GM08714 (cell line): Measurements from ENCODE around the gene DCDC1.

Experiments used
- H3K4me3 ChIP-seq: fragments of 200-500 bp; sonication (Bioruptor generic); 2 replicates; pipeline ENCODE4 v1.5.1; 2014; ENCODE audit warnings: mild to moderate bottlenecking, low read length, inconsistent platforms
- ZNF274 ChIP-seq: IDR thresholded peaks from 2 replicates; pipeline ENCODE4 v1.6.1; 2012; ENCODE audit warnings: mild to moderate bottlenecking, low read depth, low read length

The DCDC1 gene

DNA sequence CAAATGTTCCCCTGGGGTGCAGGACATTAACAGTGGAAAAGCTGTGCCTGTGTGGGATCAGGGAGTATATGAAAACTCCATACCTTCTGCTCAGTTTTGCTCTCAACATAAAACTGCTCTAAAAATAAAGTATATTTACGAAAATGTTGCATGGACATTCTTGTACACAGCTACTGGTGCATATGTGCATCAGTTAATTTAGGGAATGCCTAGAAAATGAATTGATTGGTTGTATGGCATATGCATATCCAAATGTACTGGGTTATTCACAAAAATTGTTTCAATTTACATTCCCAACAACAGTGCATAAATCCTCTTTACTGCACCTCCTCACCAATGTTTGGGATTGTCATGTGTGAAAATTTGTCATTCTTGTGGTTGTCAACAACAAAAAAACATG lies 532.3 kb downstream of the DCDC1 start:
- no peak overlapping the region for H3K4me3 ChIP-seq
- no peak for TF ChIP-seq ZNF274

DNA sequence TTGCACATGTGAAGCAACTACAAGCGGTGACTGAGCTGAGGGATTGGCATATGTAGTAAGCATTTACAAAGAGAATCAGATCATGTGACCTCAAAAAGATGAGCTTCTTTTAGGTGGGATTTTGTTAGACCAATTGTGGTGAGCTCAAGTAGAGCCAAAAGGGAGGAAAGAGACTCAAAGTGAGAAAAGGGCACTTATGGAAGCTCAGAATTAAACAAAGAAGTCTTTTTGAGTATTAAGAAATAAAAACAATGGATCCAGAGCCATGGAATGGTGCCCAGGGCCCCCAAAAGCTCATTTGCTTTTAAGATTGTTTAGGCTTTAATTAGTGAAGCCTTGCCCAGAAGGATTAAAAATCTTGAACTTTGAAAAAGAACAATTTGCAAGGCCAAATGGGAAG lies 536.7 kb downstream of the DCDC1 start:
- TF ChIP-seq ZNF274 = no peak
- no peak overlapping the region for H3K4me3 ChIP-seq

DNA sequence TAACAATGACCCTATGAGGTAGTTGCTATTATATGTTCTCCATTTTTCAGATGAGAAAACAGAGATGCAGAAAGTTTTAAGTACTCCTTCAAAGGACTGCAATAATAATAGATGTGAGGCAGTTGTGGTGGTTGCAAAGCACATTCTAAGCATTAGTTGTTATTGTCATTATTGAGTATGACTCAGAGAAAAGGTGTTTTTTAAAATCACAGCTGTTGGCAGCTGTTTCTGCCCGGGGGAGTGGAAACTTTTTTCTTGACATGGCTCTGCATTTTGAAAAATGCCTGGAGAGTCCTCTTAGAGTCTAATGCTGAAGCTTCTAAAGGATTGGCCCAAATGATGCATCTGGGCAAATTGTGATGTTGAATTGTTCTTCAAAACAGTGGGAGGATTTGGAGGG lies 538.9 kb downstream of the DCDC1 start:
- no peak overlapping the region for H3K4me3 ChIP-seq
- no peak for TF ChIP-seq ZNF274

DNA sequence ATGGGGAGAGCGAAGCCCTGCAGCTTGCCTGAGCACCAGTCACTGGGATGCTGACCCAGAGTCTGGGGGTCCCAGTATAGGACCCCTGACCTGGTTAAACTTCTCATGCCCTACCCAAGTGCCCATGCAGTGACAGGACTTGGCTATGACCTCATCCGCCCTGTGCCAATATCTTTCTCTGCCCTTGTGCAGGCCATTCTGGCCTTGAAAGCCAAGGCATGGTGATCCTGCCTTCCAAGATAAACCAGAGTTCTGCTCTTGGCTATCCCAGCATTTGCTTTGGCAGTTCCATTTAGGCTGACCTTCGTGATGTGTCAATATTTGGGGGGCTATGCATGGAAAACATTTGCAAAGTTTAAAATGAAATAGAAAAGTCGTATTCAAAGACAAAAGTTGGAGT lies 542.6 kb downstream of the DCDC1 start:
- TF ChIP-seq ZNF274 = no peak

DNA sequence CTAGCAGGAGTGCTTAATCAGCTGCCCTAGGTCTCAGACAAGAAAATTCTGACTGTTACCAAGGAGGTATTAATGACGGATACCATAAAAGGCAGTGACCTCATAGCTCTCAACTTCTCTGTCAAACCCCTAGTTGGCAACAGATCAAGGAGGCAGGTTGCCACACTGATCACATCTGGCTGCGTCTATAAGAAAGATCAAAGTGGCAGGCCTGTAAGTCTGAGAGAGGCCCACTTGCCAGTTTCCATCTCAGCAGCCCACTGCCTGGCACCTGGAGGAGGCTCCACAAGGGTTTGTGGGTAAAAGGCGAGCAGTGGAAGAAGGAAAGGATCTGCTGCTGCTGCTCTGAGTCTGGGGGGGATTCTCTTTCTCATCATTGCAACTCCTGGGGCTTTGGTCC lies 543.8 kb downstream of the DCDC1 start:
- TF ChIP-seq ZNF274 = no peak
- H3K4me3 ChIP-seq = no peak overlapping the region

More for the DNA sequence above, 542.6 kb downstream of the DCDC1 start:
- H3K4me3 ChIP-seq = no peak overlapping the region

DNA sequence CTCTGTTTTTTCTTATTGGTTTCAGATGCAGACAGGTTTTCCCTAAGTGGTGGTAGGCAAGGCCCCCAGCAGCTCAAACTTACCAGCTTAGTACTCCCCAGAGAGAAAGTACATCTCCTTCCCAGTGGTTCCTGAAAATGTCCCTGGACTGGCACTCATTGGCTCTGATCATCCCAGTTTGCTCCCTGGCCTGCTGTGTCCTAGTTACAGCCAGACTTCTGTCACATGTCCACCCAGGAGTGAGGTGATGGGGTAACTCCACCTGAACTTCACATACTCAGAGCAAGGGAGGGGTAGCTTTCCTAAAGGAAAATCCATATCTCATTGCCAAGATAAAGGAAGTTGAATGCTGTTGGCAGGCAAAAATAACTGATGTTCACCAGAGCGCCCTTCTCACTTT lies 546.4 kb downstream of the DCDC1 start:
- H3K4me3 ChIP-seq = no peak overlapping the region
- no peak for TF ChIP-seq ZNF274

DNA sequence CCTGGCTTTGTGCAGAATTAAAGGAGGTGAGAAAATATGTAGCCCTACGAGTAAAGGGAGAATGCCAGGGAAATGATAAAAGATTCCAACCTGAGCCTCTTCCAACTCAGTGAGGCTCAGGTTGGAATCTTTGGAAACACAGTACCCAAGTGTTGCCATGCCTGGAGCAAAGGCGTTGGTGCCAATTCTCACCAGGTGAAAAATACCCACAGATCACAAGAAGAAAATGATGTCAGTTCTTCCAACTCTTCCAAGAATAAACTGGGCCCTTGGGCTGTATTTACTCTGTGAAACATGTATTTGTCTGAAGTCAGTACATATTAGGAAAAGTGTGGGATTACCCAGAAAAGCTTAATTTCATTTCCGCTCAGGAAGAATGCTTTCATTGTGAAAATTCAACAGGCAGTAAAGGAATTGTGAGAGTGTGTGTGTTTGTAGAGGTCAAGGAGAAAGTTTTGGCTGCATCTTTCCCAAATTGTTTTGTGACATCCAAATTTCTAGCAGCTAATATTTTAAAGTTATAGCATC lies 548.0 kb downstream of the DCDC1 start:
- no peak overlapping the region for H3K4me3 ChIP-seq
- no peak for TF ChIP-seq ZNF274

DNA sequence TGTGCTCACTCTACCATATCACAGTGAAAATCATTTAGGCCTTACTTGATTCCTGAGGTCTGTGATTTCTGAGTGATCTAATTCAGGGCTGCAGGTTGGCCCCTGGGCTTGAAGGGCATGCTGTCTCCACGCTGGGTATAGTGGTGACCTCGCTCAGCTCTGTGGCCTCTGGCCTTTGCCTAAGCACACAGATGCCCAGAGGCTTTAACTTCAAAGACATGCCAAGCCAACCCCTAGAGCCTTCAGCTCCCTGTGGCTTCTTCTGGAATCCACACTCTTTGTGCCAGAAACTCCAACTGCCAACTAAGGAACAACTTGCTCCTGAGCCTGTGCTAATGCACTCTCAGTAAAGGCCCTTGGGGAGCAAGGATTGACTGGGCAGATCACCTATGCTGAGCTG lies 550.8 kb downstream of the DCDC1 start:
- no peak for TF ChIP-seq ZNF274
- no peak overlapping the region for H3K4me3 ChIP-seq

DNA sequence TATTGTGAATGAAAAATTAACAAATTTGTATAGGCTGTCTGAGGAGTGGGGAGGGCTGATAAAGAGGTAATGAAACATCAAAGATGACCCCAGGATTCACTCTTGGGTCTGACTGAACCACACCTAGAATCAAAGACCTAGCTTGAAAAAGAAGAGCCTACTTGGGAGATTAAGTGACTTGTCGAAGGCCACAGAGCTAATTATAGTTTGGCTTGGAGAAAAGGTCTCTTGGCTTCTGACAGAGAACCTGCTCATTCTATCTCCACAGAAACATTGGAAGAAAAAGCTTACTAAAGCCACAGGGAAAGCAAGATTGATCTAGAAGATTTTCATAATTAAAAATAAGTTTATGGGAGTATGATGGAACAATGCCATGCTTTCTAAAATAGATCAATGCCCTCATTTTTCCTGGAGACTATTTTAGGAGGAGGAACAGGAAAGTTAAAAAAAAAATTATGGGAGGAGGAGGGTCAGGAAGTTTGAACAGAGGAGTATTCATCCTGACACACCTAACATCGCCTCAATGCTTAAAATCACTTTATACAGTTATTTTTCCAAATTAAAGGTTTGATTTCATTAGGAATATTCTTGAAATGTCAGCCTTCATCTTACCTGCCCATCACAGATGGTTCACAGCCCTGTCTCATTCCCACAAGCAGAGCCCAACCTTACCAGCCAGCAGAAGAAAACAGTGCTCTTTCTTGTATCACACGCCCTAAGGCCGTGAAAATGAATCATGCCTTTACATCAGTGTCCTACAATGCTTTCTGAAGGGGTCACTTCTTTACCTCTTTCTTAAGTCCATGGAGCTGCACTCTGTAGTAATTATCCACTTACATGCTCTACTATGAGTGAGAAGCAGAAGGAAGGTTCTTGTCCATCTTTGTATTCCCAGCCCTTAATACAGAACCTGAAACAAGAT lies 552.3 kb downstream of the DCDC1 start:
- no peak for TF ChIP-seq ZNF274
- H3K4me3 ChIP-seq = no peak overlapping the region

DNA sequence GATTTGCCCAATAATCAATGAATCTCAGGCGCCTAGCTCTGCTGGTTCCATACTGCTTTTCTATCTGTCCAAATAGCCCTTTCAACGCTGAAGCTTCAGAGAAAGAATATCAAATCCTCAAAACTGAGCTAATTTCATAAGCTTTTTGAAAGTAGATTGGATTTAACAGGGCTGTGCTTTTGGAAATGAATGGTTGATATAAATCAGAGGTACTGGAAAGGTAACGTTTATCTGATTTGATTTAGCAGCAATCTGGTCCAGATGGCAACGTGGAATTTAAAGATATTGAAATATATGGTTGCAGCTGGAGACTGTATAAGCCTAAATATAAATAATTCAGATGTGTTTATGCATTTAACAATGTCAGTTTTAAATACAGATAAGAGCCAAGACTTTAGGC lies 553.9 kb downstream of the DCDC1 start:
- TF ChIP-seq ZNF274 = no peak
- no peak overlapping the region for H3K4me3 ChIP-seq

DNA sequence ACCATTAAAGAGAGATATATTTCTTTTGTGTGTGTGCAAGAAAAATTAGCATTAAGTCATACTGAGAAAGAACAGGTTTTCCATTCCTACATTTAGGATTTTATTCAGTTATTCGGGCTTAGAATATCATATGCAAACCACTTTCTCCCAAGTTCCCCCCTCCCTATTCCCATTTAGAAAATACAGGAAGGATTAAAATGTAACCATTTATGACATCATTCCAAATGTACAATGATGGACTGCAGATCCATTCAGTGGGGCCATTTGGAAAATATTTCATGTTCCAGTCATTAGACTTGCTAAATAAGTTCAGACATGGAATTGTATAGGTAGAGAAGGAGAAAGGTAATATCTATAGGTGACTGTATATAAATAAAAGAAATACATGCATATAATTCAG lies 554.8 kb downstream of the DCDC1 start:
- H3K4me3 ChIP-seq = no peak overlapping the region
- TF ChIP-seq ZNF274 = no peak
